Measurements from ENCODE around the gene C16orf78.

- TF ChIP-seq, protein P1, sequence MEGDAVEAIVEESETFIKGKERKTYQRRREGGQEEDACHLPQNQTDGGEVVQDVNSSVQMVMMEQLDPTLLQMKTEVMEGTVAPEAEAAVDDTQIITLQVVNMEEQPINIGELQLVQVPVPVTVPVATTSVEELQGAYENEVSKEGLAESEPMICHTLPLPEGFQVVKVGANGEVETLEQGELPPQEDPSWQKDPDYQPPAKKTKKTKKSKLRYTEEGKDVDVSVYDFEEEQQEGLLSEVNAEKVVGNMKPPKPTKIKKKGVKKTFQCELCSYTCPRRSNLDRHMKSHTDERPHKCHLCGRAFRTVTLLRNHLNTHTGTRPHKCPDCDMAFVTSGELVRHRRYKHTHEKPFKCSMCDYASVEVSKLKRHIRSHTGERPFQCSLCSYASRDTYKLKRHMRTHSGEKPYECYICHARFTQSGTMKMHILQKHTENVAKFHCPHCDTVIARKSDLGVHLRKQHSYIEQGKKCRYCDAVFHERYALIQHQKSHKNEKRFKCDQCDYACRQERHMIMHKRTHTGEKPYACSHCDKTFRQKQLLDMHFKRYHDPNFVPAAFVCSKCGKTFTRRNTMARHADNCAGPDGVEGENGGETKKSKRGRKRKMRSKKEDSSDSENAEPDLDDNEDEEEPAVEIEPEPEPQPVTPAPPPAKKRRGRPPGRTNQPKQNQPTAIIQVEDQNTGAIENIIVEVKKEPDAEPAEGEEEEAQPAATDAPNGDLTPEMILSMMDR (IDR thresholded peaks at IDR 0.05) = no peak
- no peak for TF ChIP-seq EZH2 (IDR thresholded peaks at IDR 0.05; ENCODE audit: borderline replicate concordance, insufficient read depth, low read depth, low read length, poor library complexity, severe bottlenecking)
Measured at GRCh38 chr16:49437344-49437743, 63.7 kb downstream of the C16orf78 start.

All from B cell (primary cell).